Measurements from ENCODE around the gene CHST6. TPM values are rescaled to one million over a fixed set of nuclear protein-coding genes. Genes with fewer than 3 reads are reported as not detected.

The CHST6 gene
- total and polyA plus RNA-seq, 10 of the 15 experiments (the other 5 are each of a cell fraction or from before 2014, with no cell fraction given) = 0.14 to 2.5 (median 0.51) TPM

DNA sequence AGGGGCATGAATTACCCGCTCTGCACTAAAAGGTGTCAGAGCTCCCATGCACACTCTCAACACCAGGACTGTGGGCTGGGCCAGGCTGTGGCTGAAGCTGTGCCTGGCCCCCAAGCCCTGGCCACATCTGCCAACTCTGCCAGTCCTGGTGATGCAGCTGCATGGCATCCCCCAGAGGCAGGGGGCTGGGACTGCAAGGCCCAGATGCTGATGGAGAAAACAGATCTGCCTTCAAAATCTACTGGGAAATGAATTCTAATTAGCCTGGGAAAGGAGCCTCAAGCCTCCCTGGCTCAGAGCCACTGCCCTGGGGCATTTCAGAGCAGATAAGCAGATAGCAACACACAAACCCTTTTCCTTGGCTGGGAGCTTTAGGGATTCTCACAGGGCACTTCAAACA is 3.4 kb downstream of the CHST6 start:
- no peak overlapping the region for H3K27ac ChIP-seq (ENCODE audit: control insufficient read depth, insufficient read depth)
- FAIRE-seq = no peak
- CTCF ChIA-PET = interaction anchor here (1.4 to 2.4 kb wide), 3 partner anchors 21 to 58 kb away, joined by 4 to 16 read pairs (median 6); no protein-coding TSS in a partner anchor
- RAD21 ChIA-PET (ENCODE audit: unreplicated experiment) = interaction anchor here (0.6 to 2.4 kb wide), 3 partner anchors 15 to 25 kb away, joined by 3 to 14 read pairs (median 5); no protein-coding TSS in a partner anchor
- POLR2A ChIA-PET = interaction anchor here (1.0 kb wide), 1 partner anchor 25 kb away, joined by 3 read pairs; no protein-coding TSS in a partner anchor
- no TSS peak for BruUV-seq (replicated peaks)
- peaks cover 29% of the 10 kb centered on the region for H3K4me1 ChIP-seq (ENCODE audit: control insufficient read depth, insufficient read depth, low read length)
- in situ Hi-C loops (cut with MboI) (no loop called here), intact Hi-C loops (cut with micrococcal nuclease; ENCODE audit: unreplicated experiment) (no loop called here)
- H3K4me3 ChIP-seq = no peak overlapping the region
- no peak overlapping the region for H3K4me2 ChIP-seq (ENCODE audit: control insufficient read depth, insufficient read depth)
- peak; percentile 64 for ATAC-seq
- no peaks in the 10 kb centered on the region for H3K9me3 ChIP-seq (replicated peaks; ENCODE audit: control insufficient read depth, insufficient read depth, low read length)
- no peaks in the 10 kb centered on the region for H3K36me3 ChIP-seq (ENCODE audit: control insufficient read depth in 2 of 2, insufficient read depth in 2 of 2, low read length in 1 of 2)
- H3K27me3 ChIP-seq (replicated peaks in 1 of 2; ENCODE audit: control insufficient read depth in 2 of 2, insufficient read depth in 2 of 2, low read length in 1 of 2) = no peaks in the 10 kb centered on the region; a peak in 1 of 4 replicates
- no peak overlapping the region for H3K9ac ChIP-seq (ENCODE audit: control insufficient read depth, insufficient read depth, low read length)
- H2AFZ ChIP-seq (ENCODE audit: control insufficient read depth, low read depth, low read length) = peak overlapping the region; percentile 64
- 100% methylated on average over 1 of the region's 1 CpG for WGBS (ENCODE audit: insufficient coverage, insufficient replicate concordance, low lambda C conversion rate, missing lambda C conversion rate)
- H3K79me2 ChIP-seq (ENCODE audit: control insufficient read depth, insufficient read depth, low read length) = no peaks in the 10 kb centered on the region
- SMC1A ChIA-PET (ENCODE audit: uncharacterized antibody, unreplicated experiment) = interaction anchor here (1.3 to 2.7 kb wide), 3 partner anchors 16 to 20 kb away, joined by 3 to 10 read pairs (median 4); no protein-coding TSS in a partner anchor
- no peaks in the 10 kb centered on the region for H4K20me1 ChIP-seq (ENCODE audit: control insufficient read depth, insufficient read depth)
- no peak for DNase-seq (ENCODE audit: low read depth, low spot score)
- TF ChIP-seq, protein P1, sequence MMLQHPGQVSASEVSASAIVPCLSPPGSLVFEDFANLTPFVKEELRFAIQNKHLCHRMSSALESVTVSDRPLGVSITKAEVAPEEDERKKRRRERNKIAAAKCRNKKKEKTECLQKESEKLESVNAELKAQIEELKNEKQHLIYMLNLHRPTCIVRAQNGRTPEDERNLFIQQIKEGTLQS (IDR thresholded peaks at IDR 0.05; ENCODE audit: borderline replicate concordance, extremely low read depth, low read depth, low read length) = no peak
- TF ChIP-seq SUZ12 (IDR thresholded peaks at IDR 0.05; ENCODE audit: unreplicated experiment) = no peak
- TF ChIP-seq ZNF622 (IDR thresholded peaks at IDR 0.05) = no peak
- no peak for TF ChIP-seq BMI1 (IDR thresholded peaks at IDR 0.05; ENCODE audit: borderline replicate concordance)
- peak; percentile 42 for TF ChIP-seq RAD21 (IDR thresholded peaks at IDR 0.05; ENCODE audit: insufficient read depth, low read depth, low read length)
- TF ChIP-seq, protein P2, sequence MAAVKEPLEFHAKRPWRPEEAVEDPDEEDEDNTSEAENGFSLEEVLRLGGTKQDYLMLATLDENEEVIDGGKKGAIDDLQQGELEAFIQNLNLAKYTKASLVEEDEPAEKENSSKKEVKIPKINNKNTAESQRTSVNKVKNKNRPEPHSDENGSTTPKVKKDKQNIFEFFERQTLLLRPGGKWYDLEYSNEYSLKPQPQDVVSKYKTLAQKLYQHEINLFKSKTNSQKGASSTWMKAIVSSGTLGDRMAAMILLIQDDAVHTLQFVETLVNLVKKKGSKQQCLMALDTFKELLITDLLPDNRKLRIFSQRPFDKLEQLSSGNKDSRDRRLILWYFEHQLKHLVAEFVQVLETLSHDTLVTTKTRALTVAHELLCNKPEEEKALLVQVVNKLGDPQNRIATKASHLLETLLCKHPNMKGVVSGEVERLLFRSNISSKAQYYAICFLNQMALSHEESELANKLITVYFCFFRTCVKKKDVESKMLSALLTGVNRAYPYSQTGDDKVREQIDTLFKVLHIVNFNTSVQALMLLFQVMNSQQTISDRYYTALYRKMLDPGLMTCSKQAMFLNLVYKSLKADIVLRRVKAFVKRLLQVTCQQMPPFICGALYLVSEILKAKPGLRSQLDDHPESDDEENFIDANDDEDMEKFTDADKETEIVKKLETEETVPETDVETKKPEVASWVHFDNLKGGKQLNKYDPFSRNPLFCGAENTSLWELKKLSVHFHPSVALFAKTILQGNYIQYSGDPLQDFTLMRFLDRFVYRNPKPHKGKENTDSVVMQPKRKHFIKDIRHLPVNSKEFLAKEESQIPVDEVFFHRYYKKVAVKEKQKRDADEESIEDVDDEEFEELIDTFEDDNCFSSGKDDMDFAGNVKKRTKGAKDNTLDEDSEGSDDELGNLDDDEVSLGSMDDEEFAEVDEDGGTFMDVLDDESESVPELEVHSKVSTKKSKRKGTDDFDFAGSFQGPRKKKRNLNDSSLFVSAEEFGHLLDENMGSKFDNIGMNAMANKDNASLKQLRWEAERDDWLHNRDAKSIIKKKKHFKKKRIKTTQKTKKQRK (IDR thresholded peaks at IDR 0.05; ENCODE audit: low read depth, low read length) = no peak
- TF ChIP-seq ZNF384 (IDR thresholded peaks at IDR 0.05; ENCODE audit: borderline replicate concordance, low read depth, low read length) = no peak
- TF ChIP-seq, protein P3, sequence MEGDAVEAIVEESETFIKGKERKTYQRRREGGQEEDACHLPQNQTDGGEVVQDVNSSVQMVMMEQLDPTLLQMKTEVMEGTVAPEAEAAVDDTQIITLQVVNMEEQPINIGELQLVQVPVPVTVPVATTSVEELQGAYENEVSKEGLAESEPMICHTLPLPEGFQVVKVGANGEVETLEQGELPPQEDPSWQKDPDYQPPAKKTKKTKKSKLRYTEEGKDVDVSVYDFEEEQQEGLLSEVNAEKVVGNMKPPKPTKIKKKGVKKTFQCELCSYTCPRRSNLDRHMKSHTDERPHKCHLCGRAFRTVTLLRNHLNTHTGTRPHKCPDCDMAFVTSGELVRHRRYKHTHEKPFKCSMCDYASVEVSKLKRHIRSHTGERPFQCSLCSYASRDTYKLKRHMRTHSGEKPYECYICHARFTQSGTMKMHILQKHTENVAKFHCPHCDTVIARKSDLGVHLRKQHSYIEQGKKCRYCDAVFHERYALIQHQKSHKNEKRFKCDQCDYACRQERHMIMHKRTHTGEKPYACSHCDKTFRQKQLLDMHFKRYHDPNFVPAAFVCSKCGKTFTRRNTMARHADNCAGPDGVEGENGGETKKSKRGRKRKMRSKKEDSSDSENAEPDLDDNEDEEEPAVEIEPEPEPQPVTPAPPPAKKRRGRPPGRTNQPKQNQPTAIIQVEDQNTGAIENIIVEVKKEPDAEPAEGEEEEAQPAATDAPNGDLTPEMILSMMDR (IDR thresholded peaks at IDR 0.05 in 2 of 3, conservative IDR thresholded peaks at IDR 0.05 in 1 of 3; ENCODE audit: control insufficient read depth in 2 of 3, extremely low read depth in 1 of 3, insufficient read depth in 1 of 3, low read depth in 3 of 3, low read length in 3 of 3) = peak; percentile 24 to 49 (median 41); a peak in 5 of 6 replicates
- no peak for TF ChIP-seq TCF7 (IDR thresholded peaks at IDR 0.05; ENCODE audit: borderline replicate concordance)
- TF ChIP-seq SP1 (IDR thresholded peaks at IDR 0.05; ENCODE audit: low read depth, low read length) = no peak
- TF ChIP-seq POU2F2 (IDR thresholded peaks at IDR 0.05; ENCODE audit: borderline replicate concordance, low read depth, low read length) = no peak
- TF ChIP-seq RB1 (IDR thresholded peaks at IDR 0.05; ENCODE audit: borderline replicate concordance) = no peak
- no peak for TF ChIP-seq ZBTB40 (IDR thresholded peaks at IDR 0.05; ENCODE audit: borderline replicate concordance)
- no peak for TF ChIP-seq EZH2 (IDR thresholded peaks at IDR 0.05; ENCODE audit: borderline replicate concordance, control insufficient read depth, low read depth, low read length)

All from GM12878 (cell line).